HCT116 (cell line): Measurements from ENCODE around the gene PCNT. TPM values are rescaled to one million over a fixed set of nuclear protein-coding genes. Genes with fewer than 3 reads are reported as not detected.

Experiments used
- ATAC-seq: fragments of 200-7000 bp; cut with Tn5 transposase; 2 replicates; pipeline ENCODE4 v1.9.1; 2020; ENCODE audit warnings: mild to moderate bottlenecking, moderate library complexity
- BruUV-seq: library from RNA; stranded (reverse); fragments of 400-500 nt; replicated peaks from 2 replicates; lab custom pipeline; 2021; lab: Mats Ljungman, UMichigan
- CTCF ChIA-PET: fragments of 300-600 bp; sonication (Branson Sonifier 250); formaldehyde crosslinking; loops from one replicate; lab custom pipeline; 2021; ENCODE audit warnings: antibody characterized with exemption; lab: Charles Lee
- POLR2A ChIA-PET: fragments of 300-600, 350-600 bp; sonication (Branson Sonifier 250); formaldehyde crosslinking; loops from one replicate; lab custom pipeline; 2021; ENCODE audit warnings: antibody characterized with exemption; lab: Charles Lee
- RAD21 ChIA-PET, 2 experiments: fragments of 300-600 bp; sonication (Branson Sonifier 250); formaldehyde crosslinking; loops; one replicate each; lab custom pipeline; 2023; ENCODE audit warnings: low total read pairs in 2 of 2; ENCODE audit not compliant: uncharacterized antibody in 2 of 2, unreplicated experiment in 2 of 2, low non-redundant PET in 1 of 2; lab: Charles Lee
- DNase-seq: peaks from one replicate; pipeline ENCODE4 v3.0.0-alpha.2; 2010; ENCODE audit warnings: low read depth, low spot score
- H2AFZ ChIP-seq: fragments of 200-600 bp; shearing (Covaris generic), sonication (generic); 2 replicates; pipeline ENCODE4 v1.6.1; 2017; ENCODE audit warnings: low read depth, mixed run types, mixed read lengths, antibody characterized with exemption, low read length; ENCODE audit not compliant: poor library complexity, severe bottlenecking
- H3K27ac ChIP-seq: 2 replicates; pipeline ENCODE4 v1.5.1; 2012; ENCODE audit warnings: low read depth, low read length
- H3K27me3 ChIP-seq: fragments of 200-600 bp; sonication (generic); 2 replicates; pipeline ENCODE4 v1.6.1; 2016; ENCODE audit warnings: mixed run types, low read length, mixed read lengths; ENCODE audit not compliant: insufficient read depth
- H3K36me3 ChIP-seq, 2 experiments: fragments of 200-500 bp in 1 of 2; fragments of 200-600 bp in 1 of 2; sonication (Bioruptor generic) in 1 of 2; sonication (generic) in 1 of 2; 2 replicates each; pipeline versions ENCODE4 v1.5.1 to v1.6.1; 2014 to 2016; ENCODE audit warnings: low read length in 2 of 2, inconsistent platforms in 1 of 2, mixed read lengths in 1 of 2, mixed run types in 1 of 2; ENCODE audit not compliant: insufficient read depth in 2 of 2, control insufficient read depth in 1 of 2
- H3K4me1 ChIP-seq, 2 experiments: fragments of 200-600 bp in 1 of 2; sonication (generic) in 1 of 2; 2 replicates each; pipeline versions ENCODE4 v1.5.1 to v1.6.1; 2012 to 2017; ENCODE audit warnings: low read length in 2 of 2, inconsistent platforms in 1 of 2, mild to moderate bottlenecking in 1 of 2, mixed read lengths in 1 of 2, mixed run types in 1 of 2, moderate library complexity in 1 of 2; ENCODE audit not compliant: insufficient read depth in 2 of 2, control insufficient read depth in 1 of 2
- H3K4me2 ChIP-seq: fragments of 200-600 bp; sonication (generic); 2 replicates; pipeline ENCODE4 v1.6.1; 2017; ENCODE audit warnings: mixed run types, low read length, mixed read lengths
- H3K4me3 ChIP-seq, 2 experiments: fragments of 200-600 bp in 1 of 2; sonication (generic) in 1 of 2; replicated peaks in 1 of 2; 2 replicates each; pipeline ENCODE4 v1.5.1; 2011 to 2016; ENCODE audit warnings: low read length in 2 of 2, control low read depth in 1 of 2, low read depth in 1 of 2, mild to moderate bottlenecking in 1 of 2, mixed read lengths in 1 of 2, mixed run types in 1 of 2
- H3K79me2 ChIP-seq: fragments of 200-600 bp; sonication (generic); 2 replicates; pipeline ENCODE4 v1.6.1; 2017; ENCODE audit warnings: mild to moderate bottlenecking, mixed run types, low read length, moderate library complexity, mixed read lengths; ENCODE audit not compliant: insufficient read depth
- H3K9ac ChIP-seq: fragments of 200-600 bp; sonication (generic); 2 replicates; pipeline ENCODE4 v1.6.1; 2016; ENCODE audit warnings: low read length, mixed read lengths
- H3K9me2 ChIP-seq: fragments of 200-600 bp; sonication (generic), shearing (Covaris generic); 2 replicates; pipeline ENCODE4 v1.6.1; 2017; ENCODE audit warnings: mixed run types, mild to moderate bottlenecking, moderate library complexity; ENCODE audit not compliant: insufficient read depth
- H3K9me3 ChIP-seq, 2 experiments: fragments of 200-500 bp in 1 of 2; fragments of 200-600 bp in 1 of 2; sonication (Bioruptor generic) in 1 of 2; sonication (generic) in 1 of 2; 2 replicates each; pipeline ENCODE4 v1.6.1; 2014 to 2017; ENCODE audit warnings: low read length in 2 of 2, mixed read lengths in 2 of 2, inconsistent platforms in 1 of 2, low read depth in 1 of 2, mild to moderate bottlenecking in 1 of 2, mixed run types in 1 of 2, moderate library complexity in 1 of 2; ENCODE audit not compliant: control insufficient read depth in 1 of 2, insufficient read depth in 1 of 2
- H4K20me1 ChIP-seq: fragments of 200-600 bp; sonication (generic), shearing (Covaris generic); 2 replicates; pipeline ENCODE4 v1.6.1; 2017; ENCODE audit warnings: mixed run types, mild to moderate bottlenecking, moderate library complexity; ENCODE audit not compliant: insufficient read depth
- CBX3 ChIP-seq: IDR thresholded peaks from 2 replicates; pipeline ENCODE4 v1.6.1; 2012; ENCODE audit warnings: low read depth
- CEBPB ChIP-seq: IDR thresholded peaks from 2 replicates; pipeline ENCODE4 v1.6.1; 2012; ENCODE audit warnings: low read depth
- EGR1 ChIP-seq: IDR thresholded peaks from 2 replicates; pipeline ENCODE4 v1.6.1; 2012; ENCODE audit warnings: low read depth
- ELF1 ChIP-seq: IDR thresholded peaks from 2 replicates; pipeline ENCODE4 v1.6.1; 2012; ENCODE audit warnings: low read depth, borderline replicate concordance
- EZH2phosphoT487 ChIP-seq: fragments of 200-600 bp; IDR thresholded peaks from 2 replicates; pipeline ENCODE4 v1.6.1; 2018; ENCODE audit warnings: antibody characterized with exemption, borderline replicate concordance
- FOSL1 ChIP-seq: IDR thresholded peaks from 2 replicates; pipeline ENCODE4 v1.6.1; 2012; ENCODE audit warnings: low read depth
- JUND ChIP-seq: IDR thresholded peaks from 2 replicates; pipeline ENCODE4 v1.6.1; 2012
- POLR2A ChIP-seq: IDR thresholded peaks from 2 replicates; pipeline ENCODE4 v1.7.0; 2011; ENCODE audit warnings: borderline replicate concordance; ENCODE audit not compliant: insufficient read depth, insufficient read length; ENCODE audit errors: extremely low read depth
- POLR2AphosphoS5 ChIP-seq: IDR thresholded peaks from 2 replicates; pipeline ENCODE4 v1.6.1; 2011; ENCODE audit warnings: mild to moderate bottlenecking, low read depth, low read length, moderate library complexity
- RAD21 ChIP-seq: IDR thresholded peaks from 2 replicates; pipeline ENCODE4 v1.6.1; 2012; ENCODE audit warnings: low read depth, mild to moderate bottlenecking
- SIN3A ChIP-seq: IDR thresholded peaks from 2 replicates; pipeline ENCODE4 v1.6.1; 2012; ENCODE audit warnings: low read depth
- SP1 ChIP-seq: IDR thresholded peaks from 2 replicates; pipeline ENCODE4 v1.6.1; 2012; ENCODE audit warnings: low read depth
- SRF ChIP-seq: IDR thresholded peaks from 2 replicates; pipeline ENCODE4 v1.6.1; 2012; ENCODE audit warnings: low read depth
- TCF7L2 ChIP-seq: IDR thresholded peaks from 2 replicates; pipeline ENCODE4 v1.7.0; 2011; ENCODE audit warnings: borderline replicate concordance, inconsistent platforms; ENCODE audit not compliant: insufficient read depth, insufficient read length; ENCODE audit errors: extremely low read depth
- ZFX ChIP-seq: fragments of 450-650 bp; IDR thresholded peaks from 2 replicates; pipeline ENCODE4 v1.6.1; 2017
- intact Hi-C: fragments of 100-400 bp; cut with micrococcal nuclease; formaldehyde crosslinking; loops from 2 replicates; pipeline ENCODE4 v1.10.0; 2022
- total RNA-seq: library from RNA; stranded (reverse); gene quantifications from one replicate; pipeline ENCODE4 v1.2.1, GENCODE V29; 2021; ENCODE audit not compliant: unreplicated experiment
- TF ChIP-seq, protein P1 (sequence below), 3 experiments: fragments of 200-600 bp in 1 of 3; sonication (generic) in 1 of 3; IDR thresholded peaks in 2 of 3; conservative IDR thresholded peaks in 1 of 3; 2 replicates each; pipeline ENCODE4 v1.5.1; 2012 to 2017; ENCODE audit warnings: low read depth in 2 of 3, low read length in 2 of 3, antibody characterized with exemption in 1 of 3, borderline replicate concordance in 1 of 3, control low read depth in 1 of 3, mild to moderate bottlenecking in 1 of 3, mixed read lengths in 1 of 3, mixed run types in 1 of 3, moderate library complexity in 1 of 3; ENCODE audit not compliant: insufficient read depth in 1 of 3
- TF ChIP-seq, protein P2 (sequence below): IDR thresholded peaks from 2 replicates; pipeline ENCODE4 v1.6.1; 2012

The PCNT gene
- total RNA-seq, 1 experiment from 2014 or later = 43.6 TPM

DNA sequence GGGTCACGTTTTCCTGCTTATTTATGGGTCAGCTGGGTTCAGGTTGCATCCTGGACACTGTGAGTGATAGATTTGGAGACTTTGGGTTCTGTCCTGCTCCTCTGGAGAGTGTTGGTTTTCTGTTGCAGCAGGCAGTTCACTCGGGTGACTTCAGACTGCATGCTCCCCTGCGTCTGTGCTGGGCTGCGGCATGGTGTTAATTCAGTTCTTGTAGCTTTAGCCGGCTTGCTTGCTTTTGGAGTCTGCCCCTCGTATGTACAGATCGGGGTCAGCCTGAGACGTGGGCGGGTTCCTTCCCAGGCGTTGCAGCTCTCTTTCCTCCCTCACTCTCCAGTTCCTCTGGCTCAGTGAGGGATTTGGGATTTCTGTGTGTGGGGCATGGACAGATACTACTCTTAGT is 38.0 kb downstream of the PCNT start:
- H3K9me3 ChIP-seq = no peaks in the 10 kb centered on the region
- intact Hi-C loops = no loop called here
- TF ChIP-seq, protein P1, sequence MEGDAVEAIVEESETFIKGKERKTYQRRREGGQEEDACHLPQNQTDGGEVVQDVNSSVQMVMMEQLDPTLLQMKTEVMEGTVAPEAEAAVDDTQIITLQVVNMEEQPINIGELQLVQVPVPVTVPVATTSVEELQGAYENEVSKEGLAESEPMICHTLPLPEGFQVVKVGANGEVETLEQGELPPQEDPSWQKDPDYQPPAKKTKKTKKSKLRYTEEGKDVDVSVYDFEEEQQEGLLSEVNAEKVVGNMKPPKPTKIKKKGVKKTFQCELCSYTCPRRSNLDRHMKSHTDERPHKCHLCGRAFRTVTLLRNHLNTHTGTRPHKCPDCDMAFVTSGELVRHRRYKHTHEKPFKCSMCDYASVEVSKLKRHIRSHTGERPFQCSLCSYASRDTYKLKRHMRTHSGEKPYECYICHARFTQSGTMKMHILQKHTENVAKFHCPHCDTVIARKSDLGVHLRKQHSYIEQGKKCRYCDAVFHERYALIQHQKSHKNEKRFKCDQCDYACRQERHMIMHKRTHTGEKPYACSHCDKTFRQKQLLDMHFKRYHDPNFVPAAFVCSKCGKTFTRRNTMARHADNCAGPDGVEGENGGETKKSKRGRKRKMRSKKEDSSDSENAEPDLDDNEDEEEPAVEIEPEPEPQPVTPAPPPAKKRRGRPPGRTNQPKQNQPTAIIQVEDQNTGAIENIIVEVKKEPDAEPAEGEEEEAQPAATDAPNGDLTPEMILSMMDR (IDR thresholded peaks at IDR 0.05 in 2 of 3, conservative IDR thresholded peaks at IDR 0.05 in 1 of 3; ENCODE audit: borderline replicate concordance in 1 of 3, insufficient read depth in 1 of 3, low read depth in 2 of 3, low read length in 2 of 3) = no peak
- no peak for TF ChIP-seq FOSL1
- TF ChIP-seq EZH2phosphoT487 = no peak
- TF ChIP-seq ZFX = no peak
- TF ChIP-seq CBX3 = no peak
- TF ChIP-seq SRF = no peak
- TF ChIP-seq JUND = no peak
- TF ChIP-seq EGR1 = no peak
- TF ChIP-seq POLR2A = no peak
- TF ChIP-seq, protein P2, sequence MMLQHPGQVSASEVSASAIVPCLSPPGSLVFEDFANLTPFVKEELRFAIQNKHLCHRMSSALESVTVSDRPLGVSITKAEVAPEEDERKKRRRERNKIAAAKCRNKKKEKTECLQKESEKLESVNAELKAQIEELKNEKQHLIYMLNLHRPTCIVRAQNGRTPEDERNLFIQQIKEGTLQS = no peak
- TF ChIP-seq ELF1 = no peak
- no peak for TF ChIP-seq TCF7L2
- no peak for TF ChIP-seq SIN3A
- no peak for TF ChIP-seq POLR2AphosphoS5
- TF ChIP-seq RAD21 = no peak
- TF ChIP-seq SP1 = no peak
- no peak for TF ChIP-seq CEBPB
- no peak overlapping the region for H3K27ac ChIP-seq
- no peaks in the 10 kb centered on the region for H3K27me3 ChIP-seq
- CTCF ChIA-PET = no interaction called here
- no peaks in the 10 kb centered on the region for H3K4me1 ChIP-seq
- no peaks in the 10 kb centered on the region; the same call in 1 of the 2 replicates for H4K20me1 ChIP-seq
- H3K79me2 ChIP-seq = no peaks in the 10 kb centered on the region
- no peak overlapping the region for H2AFZ ChIP-seq
- ATAC-seq (no peak), DNase-seq (no peak)
- H3K9me2 ChIP-seq = no peaks in the 10 kb centered on the region
- H3K36me3 ChIP-seq = peaks cover 4 to 25% of the 10 kb centered on the region in 2 experiments
- RAD21 ChIA-PET = no interaction called here
- no peak overlapping the region for H3K4me2 ChIP-seq
- H3K4me3 ChIP-seq = no peak overlapping the region
- H3K9ac ChIP-seq = no peak overlapping the region
- POLR2A ChIA-PET = no interaction called here
- BruUV-seq = no TSS peak
